ENCODE measurements around the gene SESN2.

- TF ChIP-seq POLR2A (IDR thresholded peaks at IDR 0.05) (no peak), CTCF (IDR thresholded peaks at IDR 0.05) (no peak)
Observed at GRCh38 chr1:28288487-28288886, 29.2 kb downstream of the SESN2 start.
